MM.1S (cell line): ENCODE measurements around the gene RNF130.

Experiments used
- DNase-seq: peaks from one replicate; pipeline ENCODE4 v3.0.0-alpha.2; 2015
- H2AFZ ChIP-seq: fragments of 300-600 bp; sonication (generic); 2 replicates; pipeline ENCODE4 v1.6.0; 2016; ENCODE audit warnings: antibody characterized with exemption, low read length
- H3F3A ChIP-seq: fragments of 300-600 bp; sonication (generic); 2 replicates; pipeline ENCODE4 v1.6.1; 2016; ENCODE audit warnings: mild to moderate bottlenecking, antibody characterized with exemption, low read length, moderate library complexity, mixed read lengths; ENCODE audit not compliant: insufficient read depth
- H3K27ac ChIP-seq: fragments of 300-600 bp; sonication (generic); 2 replicates; pipeline ENCODE4 v1.5.1; 2016; ENCODE audit warnings: mild to moderate bottlenecking, low read length
- H3K27me3 ChIP-seq: fragments of 300-600 bp; sonication (generic); replicated peaks from 2 replicates; pipeline ENCODE4 v1.6.0; 2016; ENCODE audit warnings: low read length; ENCODE audit not compliant: insufficient read depth
- H3K36me3 ChIP-seq: fragments of 300-600 bp; sonication (generic); replicated peaks from 2 replicates; pipeline ENCODE4 v1.6.1; 2016; ENCODE audit warnings: mild to moderate bottlenecking, low read length, mixed read lengths; ENCODE audit not compliant: insufficient read depth
- H3K4me1 ChIP-seq: fragments of 300-600 bp; sonication (generic); 2 replicates; pipeline ENCODE4 v1.6.1; 2016; ENCODE audit warnings: low read length, mixed read lengths
- H3K4me2 ChIP-seq: fragments of 300-600 bp; sonication (generic); 2 replicates; pipeline ENCODE4 v1.6.0; 2016; ENCODE audit warnings: low read depth, low read length
- H3K4me3 ChIP-seq: fragments of 300-600 bp; sonication (generic); 2 replicates; pipeline ENCODE4 v1.5.1; 2016; ENCODE audit warnings: low read length, mixed read lengths
- H3K79me2 ChIP-seq: fragments of 300-600 bp; sonication (generic); 2 replicates; pipeline ENCODE4 v1.6.1; 2016; ENCODE audit warnings: mixed run types, low read length, mixed read lengths
- H3K9ac ChIP-seq: fragments of 300-600 bp; sonication (generic); 2 replicates; pipeline ENCODE4 v1.6.1; 2016; ENCODE audit warnings: low read length, mixed read lengths
- H3K9me2 ChIP-seq: fragments of 300-600 bp; sonication (generic); replicated peaks from 2 replicates; pipeline ENCODE4 v1.6.1; 2016; ENCODE audit warnings: mild to moderate bottlenecking, low read length, mixed read lengths; ENCODE audit not compliant: insufficient read depth
- H3K9me3 ChIP-seq: fragments of 300-600 bp; sonication (generic); replicated peaks from 2 replicates; pipeline ENCODE4 v1.6.1; 2016; ENCODE audit warnings: mild to moderate bottlenecking, low read length, mixed read lengths; ENCODE audit not compliant: insufficient read depth
- H4K20me1 ChIP-seq: fragments of 300-600 bp; sonication (generic); 2 replicates; pipeline ENCODE4 v1.6.1; 2016; ENCODE audit warnings: mild to moderate bottlenecking, low read length, moderate library complexity, mixed read lengths; ENCODE audit not compliant: insufficient read depth
- CTCF ChIP-seq: fragments of 300-600 bp; sonication (generic); IDR thresholded peaks from 2 replicates; pipeline ENCODE4 v1.5.1; 2016; ENCODE audit warnings: antibody characterized with exemption, low read length, mixed read lengths
- EZH2 ChIP-seq: fragments of 300-600 bp; sonication (generic); optimal IDR thresholded peaks from 2 replicates; pipeline ENCODE3; 2017; ENCODE audit warnings: low read depth, mild to moderate bottlenecking, antibody characterized with exemption, low read length, mixed read lengths
- EZH2phosphoT487 ChIP-seq: fragments of 300-600 bp; sonication (generic); IDR thresholded peaks from 2 replicates; pipeline ENCODE4 v1.6.1; 2018; ENCODE audit warnings: antibody characterized with exemption, low read length

Gene RNF130

GRCh38 chr5:180113660-180114303 lies 42.2 kb upstream of the RNF130 start:
- Histone ChIP-seq H3K36me3 (no peaks in the 10 kb centered on the region), H3K79me2 (no peaks in the 10 kb centered on the region), H3K9me3 (no peaks in the 10 kb centered on the region), H4K20me1 (no peaks in the 10 kb centered on the region), H3K9ac (no peak overlapping the region), H3K4me3 (no peak overlapping the region), H2AFZ (no peak overlapping the region), H3K4me1 (no peaks in the 10 kb centered on the region), H3F3A (no peaks in the 10 kb centered on the region), H3K9me2 (no peaks in the 10 kb centered on the region), H3K27me3 (peaks cover 14% of the 10 kb centered on the region), H3K4me2 (no peak overlapping the region), H3K27ac (no peak overlapping the region)
- no peak for DNase-seq
- TF ChIP-seq EZH2phosphoT487 (no peak), CTCF (no peak), EZH2 (no peak)

- Histone ChIP-seq H3K9me2 (no peaks in the 10 kb centered on the region), H3K9me3 (no peaks in the 10 kb centered on the region), H3K36me3 (no peaks in the 10 kb centered on the region), H3K79me2 (no peaks in the 10 kb centered on the region), H2AFZ (no peak overlapping the region), H4K20me1 (no peaks in the 10 kb centered on the region), H3K27ac (no peak overlapping the region), H3K4me1 (no peaks in the 10 kb centered on the region), H3K4me2 (no peak overlapping the region), H3F3A (no peaks in the 10 kb centered on the region), H3K4me3 (no peak overlapping the region), H3K9ac (no peak overlapping the region), H3K27me3 (peaks cover 15% of the 10 kb centered on the region)
- DNase-seq = no peak
- TF ChIP-seq EZH2phosphoT487 (no peak), CTCF (no peak), EZH2 (no peak)
Measured at GRCh38 chr5:180112181-180112861, 40.8 kb upstream of the RNF130 start.

DNA sequence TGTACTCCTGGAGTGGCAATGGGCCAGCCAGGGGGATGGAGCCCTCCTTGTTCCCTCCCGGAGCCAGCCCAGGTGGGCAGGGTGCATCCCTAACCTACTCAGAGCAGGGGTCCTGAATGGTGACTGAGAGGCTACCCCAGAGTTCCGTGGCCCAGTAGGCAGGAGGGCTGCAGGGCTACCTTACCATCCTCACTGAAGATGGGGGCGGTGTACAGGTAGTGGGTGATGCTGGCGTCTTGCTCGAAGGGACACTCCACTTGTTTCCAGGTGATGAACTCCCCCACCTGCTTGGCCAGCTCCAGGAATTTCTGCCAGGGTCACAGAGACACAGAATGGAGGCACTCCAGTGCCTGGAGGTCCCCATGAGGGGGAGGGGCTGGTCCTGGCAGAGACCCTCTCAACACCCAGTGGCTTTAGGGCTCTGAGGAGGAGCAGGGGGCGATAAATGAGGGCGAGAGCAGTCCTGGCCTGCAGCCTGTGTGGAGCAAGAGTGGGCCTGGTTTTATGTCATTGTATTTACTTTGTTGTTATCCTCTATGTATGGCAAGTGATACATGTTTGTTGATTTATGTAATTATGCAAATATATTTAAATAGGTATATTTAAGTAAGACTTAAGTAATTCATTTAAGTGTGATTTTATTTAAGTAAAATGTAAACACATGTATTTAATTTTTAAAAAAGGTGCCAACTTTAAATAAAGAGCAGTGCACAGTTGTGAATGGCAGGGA lies 39.9 kb upstream of the RNF130 start:
- DNase-seq = no peak
- TF ChIP-seq EZH2 (no peak), CTCF (no peak), EZH2phosphoT487 (no peak)
- H3K4me2 ChIP-seq = no peak overlapping the region

More for the DNA sequence above, 39.9 kb upstream of the RNF130 start:
- Histone ChIP-seq H3K36me3 (no peaks in the 10 kb centered on the region), H3K27me3 (peaks cover 23% of the 10 kb centered on the region), H3F3A (no peaks in the 10 kb centered on the region), H3K9ac (no peak overlapping the region), H4K20me1 (no peaks in the 10 kb centered on the region), H3K9me3 (no peaks in the 10 kb centered on the region), H3K4me1 (no peaks in the 10 kb centered on the region), H2AFZ (no peak overlapping the region), H3K79me2 (no peaks in the 10 kb centered on the region), H3K9me2 (no peaks in the 10 kb centered on the region), H3K4me3 (no peak overlapping the region), H3K27ac (no peak overlapping the region)
